Activated CD8-positive, alpha-beta memory T cell treated with anti-CD3 and anti-CD28 coated beads, Interleukin-2, amount 10 ng/mL, durations not matched to agents 7 days and 5 days (primary cell): ENCODE results near the gene RAB3GAP1. TPM values are rescaled to one million over a fixed set of nuclear protein-coding genes. Genes with fewer than 3 reads are reported as not detected.

Experiments used
- ATAC-seq: fragments of 150-1000 bp; cut with Tn5 transposase; one replicate; pipeline ENCODE4 v1.10.0; 2021; ENCODE audit warnings: moderate library complexity
- CTCF ChIA-PET: fragments of 350-600 bp; sonication (Branson Sonifier 250); formaldehyde crosslinking; loops from one replicate; lab custom pipeline; 2021; ENCODE audit warnings: antibody characterized with exemption; lab: Charles Lee
- DNase-seq: peaks from one replicate; pipeline ENCODE4 v3.0.0-alpha.2; 2020
- H3K27ac Mint-ChIP-seq: one replicate; pipeline ENCODE4 v1.8.0; 2021; ENCODE audit warnings: mild to moderate bottlenecking, mixed read lengths
- H3K27me3 Mint-ChIP-seq: one replicate; pipeline ENCODE4 v1.8.0; 2021; ENCODE audit warnings: mixed read lengths
- H3K36me3 Mint-ChIP-seq: one replicate; pipeline ENCODE4 v1.8.0; 2021; ENCODE audit warnings: mild to moderate bottlenecking, mixed read lengths
- H3K4me1 Mint-ChIP-seq: one replicate; pipeline ENCODE4 v1.8.0; 2021; ENCODE audit warnings: mixed read lengths
- H3K4me3 Mint-ChIP-seq: one replicate; pipeline ENCODE4 v1.8.0; 2021; ENCODE audit warnings: mild to moderate bottlenecking, moderate library complexity, mixed read lengths
- H3K9me3 Mint-ChIP-seq: one replicate; pipeline ENCODE4 v1.8.0; 2022; ENCODE audit warnings: low read depth, mixed read lengths
- total RNA-seq, 2 experiments: library from RNA; stranded (reverse); gene quantifications; one replicate each; pipeline ENCODE4 v1.2.3, GENCODE V29; 2021

The RAB3GAP1 gene
- total RNA-seq, 2 experiments from 2014 or later = 13.9 to 33.2 TPM

GRCh38 chr2:135189148-135189547 is 137.1 kb downstream of the RAB3GAP1 start:
- H3K27ac Mint-ChIP-seq = no peak overlapping the region
- CTCF ChIA-PET = no interaction called here
- no peak for DNase-seq
- ATAC-seq = no peak
- no peak overlapping the region for H3K4me3 Mint-ChIP-seq
- peaks cover 11% of the 10 kb centered on the region for H3K9me3 Mint-ChIP-seq
- H3K36me3 Mint-ChIP-seq = peaks cover 13% of the 10 kb centered on the region
- H3K27me3 Mint-ChIP-seq = no peaks in the 10 kb centered on the region
- no peaks in the 10 kb centered on the region for H3K4me1 Mint-ChIP-seq

DNA sequence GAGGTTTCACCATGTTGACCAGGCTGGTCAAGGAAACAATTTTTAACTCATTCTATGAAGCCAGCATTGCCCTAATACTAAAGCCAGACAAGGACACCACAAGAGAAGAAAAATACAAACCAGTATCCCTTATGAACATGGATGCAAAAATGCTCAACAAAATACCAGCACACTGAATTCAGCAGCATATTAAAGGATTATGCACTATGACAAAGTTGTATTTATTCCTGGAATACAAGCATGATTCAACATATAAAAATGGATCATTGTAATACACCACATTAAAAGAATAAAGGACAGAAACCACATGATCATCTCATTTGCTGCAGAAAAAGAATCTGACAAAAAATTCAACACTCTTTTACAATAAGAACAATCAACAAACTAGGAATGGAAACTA is 138.7 kb downstream of the RAB3GAP1 start:
- no peak overlapping the region for H3K27ac Mint-ChIP-seq
- H3K4me3 Mint-ChIP-seq = no peak overlapping the region
- ATAC-seq = no peak
- H3K4me1 Mint-ChIP-seq = no peaks in the 10 kb centered on the region
- CTCF ChIA-PET = no interaction called here
- H3K27me3 Mint-ChIP-seq = no peaks in the 10 kb centered on the region
- no peak for DNase-seq
- peaks cover 11% of the 10 kb centered on the region for H3K36me3 Mint-ChIP-seq
- H3K9me3 Mint-ChIP-seq = peaks cover 11% of the 10 kb centered on the region

DNA sequence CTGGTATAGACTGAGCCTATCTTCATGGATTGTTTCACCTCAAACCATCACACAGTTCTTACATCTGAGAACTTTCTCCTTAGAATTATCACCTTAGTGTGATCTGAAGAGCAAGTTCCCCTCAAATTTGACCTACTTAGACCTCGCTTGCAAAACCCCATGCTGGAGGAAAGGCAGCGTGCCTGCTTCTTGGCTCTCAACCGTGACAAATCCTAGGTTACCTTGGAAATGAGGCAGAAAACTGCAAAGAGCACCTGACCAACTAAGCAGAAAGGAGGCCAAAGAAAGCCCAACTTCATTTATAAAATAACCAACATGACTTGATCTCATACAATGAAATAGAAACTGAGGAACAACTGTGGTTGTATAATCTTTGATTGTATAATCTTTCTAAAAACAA is 146.4 kb downstream of the RAB3GAP1 start:
- Mint-ChIP-seq H3K27ac (no peak overlapping the region), H3K9me3 (no peaks in the 10 kb centered on the region), H3K4me1 (no peaks in the 10 kb centered on the region), H3K27me3 (no peaks in the 10 kb centered on the region), H3K4me3 (no peak overlapping the region), H3K36me3 (peaks cover 2% of the 10 kb centered on the region)
- no peak for DNase-seq
- CTCF ChIA-PET = no interaction called here
- no peak for ATAC-seq

DNA sequence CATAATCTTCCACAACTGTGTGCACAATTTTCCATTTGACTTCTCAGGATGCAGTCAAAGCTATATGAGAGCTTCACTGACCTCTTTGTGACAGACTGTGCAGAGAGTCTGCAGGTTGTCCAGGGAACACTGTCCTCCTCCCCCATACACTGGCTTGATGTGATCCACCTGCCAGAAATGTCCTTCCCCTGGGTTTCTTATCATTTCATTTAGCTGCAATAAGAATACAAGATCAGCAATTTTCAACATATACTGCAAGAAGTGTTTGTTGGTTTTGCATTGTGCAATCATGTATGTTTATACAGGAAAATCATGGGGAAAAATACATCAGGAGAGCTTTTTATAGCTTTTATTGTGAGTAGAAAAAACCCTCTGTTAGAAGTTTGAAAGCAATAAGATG is 150.7 kb downstream of the RAB3GAP1 start:
- CTCF ChIA-PET = interaction anchor here (0.7 to 1.6 kb wide), 3 partner anchors 15 to 1837 kb away, joined by 3 to 5 read pairs (median 3); no protein-coding TSS in a partner anchor
- H3K4me1 Mint-ChIP-seq = no peaks in the 10 kb centered on the region
- ATAC-seq (no peak), DNase-seq (no peak)
- H3K27ac Mint-ChIP-seq = no peak overlapping the region
- H3K27me3 Mint-ChIP-seq = no peaks in the 10 kb centered on the region
- H3K36me3 Mint-ChIP-seq = peaks cover 2% of the 10 kb centered on the region
- H3K4me3 Mint-ChIP-seq = no peak overlapping the region
- H3K9me3 Mint-ChIP-seq = no peaks in the 10 kb centered on the region

DNA sequence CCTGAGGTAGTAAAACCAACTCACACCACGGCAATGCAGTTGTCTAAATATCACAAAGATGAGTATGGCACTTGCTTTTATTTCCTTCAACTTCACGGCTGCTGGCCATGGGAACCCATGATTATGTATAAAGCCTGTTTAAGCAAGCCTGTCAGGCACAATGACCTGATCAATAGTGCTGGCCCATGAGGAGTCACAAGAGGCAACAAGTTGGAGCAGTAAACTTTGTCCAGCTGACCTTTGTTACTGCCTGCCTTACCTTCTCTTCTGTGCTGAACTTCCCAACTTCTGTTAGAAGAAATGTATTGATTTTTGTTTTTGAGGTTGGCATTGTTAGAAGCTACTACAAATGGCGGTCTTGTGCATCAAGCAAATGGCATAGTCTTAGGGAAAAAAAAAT is 151.9 kb downstream of the RAB3GAP1 start:
- ATAC-seq (no peak), DNase-seq (no peak)
- H3K4me3 Mint-ChIP-seq = no peak overlapping the region
- CTCF ChIA-PET = no interaction called here
- no peaks in the 10 kb centered on the region for H3K27me3 Mint-ChIP-seq
- no peaks in the 10 kb centered on the region for H3K9me3 Mint-ChIP-seq
- no peaks in the 10 kb centered on the region for H3K4me1 Mint-ChIP-seq
- H3K27ac Mint-ChIP-seq = no peak overlapping the region
- H3K36me3 Mint-ChIP-seq = peaks cover 2% of the 10 kb centered on the region

DNA sequence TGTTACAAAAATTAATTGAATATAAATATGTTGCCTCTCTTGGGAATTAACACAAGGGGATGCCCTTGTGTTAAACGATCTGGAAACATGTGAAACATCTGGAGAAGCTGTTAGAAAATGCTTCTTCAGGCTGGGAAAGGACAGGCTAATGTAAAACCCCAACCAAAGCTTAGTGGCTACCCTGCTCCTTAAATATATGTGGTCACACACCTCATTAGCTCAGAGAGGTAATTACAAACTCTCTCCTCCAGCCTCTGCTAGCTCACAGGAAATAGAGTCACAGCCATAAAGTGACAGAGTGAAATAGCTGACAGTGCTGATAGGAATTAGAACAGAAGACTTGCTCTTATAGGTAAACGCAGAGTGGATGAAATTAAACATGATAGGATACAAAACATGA is 155.9 kb downstream of the RAB3GAP1 start:
- no peak for DNase-seq
- no peak for ATAC-seq
- Mint-ChIP-seq H3K27me3 (no peaks in the 10 kb centered on the region), H3K4me3 (no peak overlapping the region), H3K27ac (no peak overlapping the region), H3K9me3 (no peaks in the 10 kb centered on the region), H3K36me3 (no peaks in the 10 kb centered on the region), H3K4me1 (no peaks in the 10 kb centered on the region)
- CTCF ChIA-PET = interaction anchor here (0.6 kb wide), 1 partner anchor 12 kb away, joined by 3 read pairs; no protein-coding TSS in a partner anchor

- Mint-ChIP-seq H3K27ac (no peak overlapping the region), H3K4me3 (no peak overlapping the region), H3K4me1 (no peaks in the 10 kb centered on the region), H3K27me3 (no peaks in the 10 kb centered on the region), H3K36me3 (peaks cover 2% of the 10 kb centered on the region), H3K9me3 (no peaks in the 10 kb centered on the region)
- no peak for ATAC-seq
- CTCF ChIA-PET = no interaction called here
- no peak for DNase-seq
Measured at GRCh38 chr2:135212757-135213156, 160.7 kb downstream of the RAB3GAP1 start.

GRCh38 chr2:135218426-135218825 is 166.3 kb downstream of the RAB3GAP1 start:
- H3K4me3 Mint-ChIP-seq = no peak overlapping the region
- H3K36me3 Mint-ChIP-seq = peaks cover 3% of the 10 kb centered on the region
- no peaks in the 10 kb centered on the region for H3K27me3 Mint-ChIP-seq

GRCh38 chr2:135219226-135219625 is 167.1 kb downstream of the RAB3GAP1 start:
- Mint-ChIP-seq H3K4me3 (no peak overlapping the region), H3K27ac (no peak overlapping the region), H3K4me1 (no peaks in the 10 kb centered on the region), H3K9me3 (no peaks in the 10 kb centered on the region), H3K36me3 (peaks cover 3% of the 10 kb centered on the region), H3K27me3 (no peaks in the 10 kb centered on the region)
- ATAC-seq (no peak), DNase-seq (no peak)
- CTCF ChIA-PET = no interaction called here

More at GRCh38 chr2:135218426-135218825, 166.3 kb downstream of the RAB3GAP1 start:
- ATAC-seq (no peak), DNase-seq (no peak)
- CTCF ChIA-PET = interaction anchor here (1.0 kb wide), 1 partner anchor 15 kb away, joined by 3 read pairs; no protein-coding TSS in a partner anchor
- H3K4me1 Mint-ChIP-seq = no peaks in the 10 kb centered on the region
- H3K27ac Mint-ChIP-seq = no peak overlapping the region
- H3K9me3 Mint-ChIP-seq = no peaks in the 10 kb centered on the region

Other genes with a start within 250 kb of the RAB3GAP1 start
- not detected for gene ACMSD, start 213.7 kb upstream of the RAB3GAP1 start, total RNA-seq
- gene CCNT2, start 133.5 kb upstream of the RAB3GAP1 start, total RNA-seq = 10 to 100 TPM; 41.1 to 48.8 TPM
- not detected for gene MAP3K19, start 4.8 kb upstream of the RAB3GAP1 start, total RNA-seq